Peyer's patch (tissue), 4 donors: ENCODE measurements around the gene TLE5.

Experiments used
- CTCF ChIP-seq, 6 experiments: fragments of 450-650 bp in 4 of 6; fragments of 200-600 bp in 2 of 6; sonication (generic) in 1 of 6; IDR thresholded peaks; one replicate each; pipeline ENCODE4 v1.5.1; 2017 to 2019; ENCODE audit warnings: antibody characterized with exemption in 6 of 6, mild to moderate bottlenecking in 3 of 6, moderate library complexity in 1 of 6
- POLR2A ChIP-seq, 2 donors: fragments of 450-650 bp; IDR thresholded peaks; one replicate each; pipeline ENCODE4 v1.5.1; 2017; ENCODE audit warnings: antibody characterized with exemption in 2 of 2, mild to moderate bottlenecking in 2 of 2, moderate library complexity in 2 of 2

GRCh38 chr19:3041327-3041726 lies 21.0 kb downstream of the TLE5 start:
- TF ChIP-seq POLR2A (IDR thresholded peaks at IDR 0.05) (no peak), CTCF (IDR thresholded peaks at IDR 0.05) (no peak)
